Transverse colon (tissue), 4 donors: ENCODE results near the gene PRLR. TPM values are rescaled to one million over a fixed set of nuclear protein-coding genes. Genes with fewer than 3 reads are reported as not detected.

Source experiments
- DNase-seq: peaks from one replicate; pipeline ENCODE4 v3.0.0-alpha.2; 2019
- H3K27ac ChIP-seq, 4 donors: fragments of 200-600 bp; sonication (generic); 2 replicates each; pipeline ENCODE4 v1.5.1; 2016 to 2018; ENCODE audit warnings: inconsistent platforms in 4 of 4
- H3K27me3 ChIP-seq: fragments of 200-600 bp; sonication (generic); 2 replicates; pipeline ENCODE4 v1.5.1; 2017; ENCODE audit warnings: inconsistent platforms
- H3K36me3 ChIP-seq, 4 donors: fragments of 200-600 bp; sonication (generic); 2 replicates each; pipeline ENCODE4 v1.5.1; 2017 to 2019; ENCODE audit warnings: inconsistent platforms in 4 of 4
- H3K4me1 ChIP-seq, 4 donors: fragments of 200-600 bp; sonication (generic); 2 replicates each; pipeline ENCODE4 v1.5.1; 2017 to 2020; ENCODE audit warnings: inconsistent platforms in 4 of 4
- H3K4me3 ChIP-seq, 4 donors: fragments of 200-600 bp; sonication (generic); 1 replicate in 1 of 4; 2 replicates in 3 of 4; pipeline versions ENCODE4 v1.5.1 to v1.6.1; 2017 to 2019; ENCODE audit warnings: inconsistent platforms in 4 of 4
- H3K9me3 ChIP-seq, 2 donors: fragments of 200-600 bp; sonication (generic); 2 replicates each; pipeline ENCODE4 v1.5.1; 2017 to 2019; ENCODE audit warnings: inconsistent platforms in 2 of 2
- EP300 ChIP-seq: sonication (generic); formaldehyde crosslinking; IDR thresholded peaks from one replicate; pipeline ENCODE4 v1.6.1; 2017; ENCODE audit warnings: antibody characterized with exemption, low read depth
- POLR2A ChIP-seq: fragments of 450-650 bp; IDR thresholded peaks from one replicate; pipeline ENCODE4 v1.6.1; 2016; ENCODE audit warnings: antibody characterized with exemption, mild to moderate bottlenecking, moderate library complexity
- POLR2AphosphoS5 ChIP-seq, 3 donors: sonication (generic); formaldehyde crosslinking; IDR thresholded peaks; one replicate each; pipeline ENCODE4 v1.6.1; 2016; ENCODE audit warnings: antibody characterized with exemption in 3 of 3
- WGBS, 2 donors: methylation state at CpG; one replicate each; pipeline ENCODE4 v1.1.5; 2018; ENCODE audit warnings: low coverage in 1 of 2; 5-methylcytosine and 5-hydroxymethylcytosine counted together
- in situ Hi-C, 4 donors: fragments of 200-750 bp; cut with MboI; loops; one replicate each; pipeline versions ENCODE4 v1.15.0 to v1.15.1; 2017; ENCODE audit warnings: low sequenced_read_pairs in 3 of 4, low pct_ligation_motif_present in 1 of 4, low pct_unique_long_range_greater_than_20kb in 1 of 4
- intact Hi-C: fragments of 100-400 bp; cut with DNase I; formaldehyde crosslinking; loops from one replicate; pipeline ENCODE4 v1.15.1; 2023; ENCODE audit warnings: low total_unique reads
- total RNA-seq, 4 donors: library from RNA; depleted of rRNA; stranded (reverse); fragments of >200 nt; gene quantifications; one replicate each; pipeline ENCODE4 v1.1.0, GENCODE V29; 2016
- TF ChIP-seq, protein P1 (sequence below), 5 experiments: fragments of 200-600 bp in 3 of 5; fragments of 450-650 bp in 2 of 5; sonication (generic) in 3 of 5; IDR thresholded peaks; 1 replicate in 2 of 5; 2 replicates in 3 of 5; pipeline ENCODE4 v1.5.1; 2016 to 2017; ENCODE audit warnings: antibody characterized with exemption in 5 of 5, inconsistent platforms in 3 of 5, mild to moderate bottlenecking in 2 of 5, moderate library complexity in 1 of 5

Gene PRLR
- total RNA-seq, 4 donors from 2014 or later: 4.9 to 19.8 (median 13.0) TPM

DNA sequence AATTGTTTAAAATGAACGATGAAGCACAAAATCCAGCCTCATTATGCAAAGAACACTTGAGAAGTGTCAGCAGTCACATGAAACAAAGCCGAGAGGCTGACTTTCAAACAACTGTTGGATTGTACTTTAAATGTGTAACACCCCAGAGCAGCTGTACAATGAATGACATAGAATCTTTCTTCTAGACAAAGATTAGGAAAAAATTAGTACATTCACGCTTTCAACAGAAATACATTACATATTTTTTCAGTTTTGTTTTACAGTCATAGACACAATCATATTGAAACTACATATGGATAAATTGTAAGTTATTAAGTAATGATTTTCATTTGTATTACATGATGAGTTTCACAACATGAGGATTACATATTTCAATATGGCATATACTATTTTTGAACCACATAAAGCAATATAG, 171.9 kb downstream of the PRLR start:
- intact Hi-C loops: no loop called here
- Histone ChIP-seq H3K9me3 (no peaks in the 10 kb centered on the region), H3K4me3 (no peak overlapping the region), H3K36me3 (no peaks in the 10 kb centered on the region), H3K27me3 (no peaks in the 10 kb centered on the region), H3K4me1 (no peaks in the 10 kb centered on the region), H3K27ac (no peak overlapping the region)
- no peak for TF ChIP-seq POLR2AphosphoS5 (IDR thresholded peaks at IDR 0.05)
- no peak for TF ChIP-seq EP300
- TF ChIP-seq, protein P1, sequence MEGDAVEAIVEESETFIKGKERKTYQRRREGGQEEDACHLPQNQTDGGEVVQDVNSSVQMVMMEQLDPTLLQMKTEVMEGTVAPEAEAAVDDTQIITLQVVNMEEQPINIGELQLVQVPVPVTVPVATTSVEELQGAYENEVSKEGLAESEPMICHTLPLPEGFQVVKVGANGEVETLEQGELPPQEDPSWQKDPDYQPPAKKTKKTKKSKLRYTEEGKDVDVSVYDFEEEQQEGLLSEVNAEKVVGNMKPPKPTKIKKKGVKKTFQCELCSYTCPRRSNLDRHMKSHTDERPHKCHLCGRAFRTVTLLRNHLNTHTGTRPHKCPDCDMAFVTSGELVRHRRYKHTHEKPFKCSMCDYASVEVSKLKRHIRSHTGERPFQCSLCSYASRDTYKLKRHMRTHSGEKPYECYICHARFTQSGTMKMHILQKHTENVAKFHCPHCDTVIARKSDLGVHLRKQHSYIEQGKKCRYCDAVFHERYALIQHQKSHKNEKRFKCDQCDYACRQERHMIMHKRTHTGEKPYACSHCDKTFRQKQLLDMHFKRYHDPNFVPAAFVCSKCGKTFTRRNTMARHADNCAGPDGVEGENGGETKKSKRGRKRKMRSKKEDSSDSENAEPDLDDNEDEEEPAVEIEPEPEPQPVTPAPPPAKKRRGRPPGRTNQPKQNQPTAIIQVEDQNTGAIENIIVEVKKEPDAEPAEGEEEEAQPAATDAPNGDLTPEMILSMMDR (IDR thresholded peaks at IDR 0.05): no peak
- TF ChIP-seq POLR2A: no peak
- in situ Hi-C loops: no loop called here
- 59 to 82% methylated on average over 3 of the region's 3 CpGs for WGBS, 2 donors
- no peak for DNase-seq

DNA sequence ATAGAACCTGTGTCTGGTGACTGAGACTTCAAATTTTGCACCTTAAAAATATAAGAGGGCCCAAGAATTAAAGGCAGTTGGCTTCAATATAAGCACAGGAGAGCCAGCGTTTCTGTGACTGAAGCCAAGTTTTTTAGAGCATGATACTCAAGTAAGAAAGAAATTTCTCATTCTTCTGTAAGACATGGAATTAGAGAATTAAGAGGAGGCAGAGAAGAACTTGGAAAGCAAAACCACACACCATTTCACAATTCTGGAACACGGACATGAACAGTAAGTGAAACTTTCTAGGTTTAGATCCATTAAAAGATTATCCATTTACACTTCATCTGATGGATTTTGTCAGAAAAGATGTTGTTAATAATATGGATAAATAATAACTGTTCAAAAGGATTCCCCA, 173.6 kb downstream of the PRLR start:
- Histone ChIP-seq H3K27me3 (no peaks in the 10 kb centered on the region), H3K36me3 (no peaks in the 10 kb centered on the region), H3K4me1 (no peaks in the 10 kb centered on the region), H3K27ac (no peak overlapping the region), H3K4me3 (no peak overlapping the region), H3K9me3 (no peaks in the 10 kb centered on the region)
- 63 to 69% methylated on average over 2 of the region's 2 CpGs for WGBS, 2 donors
- no peak for DNase-seq
- TF ChIP-seq EP300 (no peak), POLR2A (no peak), POLR2AphosphoS5 (IDR thresholded peaks at IDR 0.05) (no peak)
- TF ChIP-seq, protein P1 (IDR thresholded peaks at IDR 0.05): no peak
- in situ Hi-C loops (no loop called here), intact Hi-C loops (no loop called here)

DNA sequence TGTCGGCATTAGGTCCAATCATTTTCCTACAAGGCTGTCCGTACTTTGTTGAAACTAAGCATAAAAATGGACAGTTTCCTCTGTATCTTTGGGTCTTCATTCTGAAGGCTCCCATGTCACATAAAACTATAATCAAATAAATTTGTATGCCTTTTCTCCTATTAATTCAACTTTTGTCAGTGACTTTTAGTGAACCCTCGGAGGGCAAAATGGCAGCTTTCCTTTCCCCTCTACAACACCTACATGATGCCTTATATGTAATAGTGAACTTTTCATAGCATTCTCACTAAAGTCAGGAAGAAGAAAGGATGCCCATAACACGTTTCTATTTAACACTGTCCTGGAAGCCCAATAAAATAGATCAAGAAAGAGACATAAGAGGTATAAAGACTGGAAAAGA, 177.4 kb downstream of the PRLR start:
- no peak overlapping the region for H3K4me3 ChIP-seq
- no peaks in the 10 kb centered on the region for H3K36me3 ChIP-seq
- no peak overlapping the region for H3K27ac ChIP-seq
- no peaks in the 10 kb centered on the region for H3K27me3 ChIP-seq
- intact Hi-C loops (no loop called here), in situ Hi-C loops (no loop called here)
- TF ChIP-seq POLR2AphosphoS5 (IDR thresholded peaks at IDR 0.05) (no peak), POLR2A (no peak)
- TF ChIP-seq, protein P1 (IDR thresholded peaks at IDR 0.05): no peak
- no peaks in the 10 kb centered on the region for H3K4me1 ChIP-seq
- 83 to 89% methylated on average over 4 of the region's 4 CpGs for WGBS, 2 donors
- DNase-seq: no peak
- H3K9me3 ChIP-seq: no peaks in the 10 kb centered on the region

GRCh38 chr5:35050541-35051126, 179.7 kb downstream of the PRLR start:
- Histone ChIP-seq H3K27ac (no peak overlapping the region), H3K27me3 (no peaks in the 10 kb centered on the region), H3K4me3 (no peak overlapping the region), H3K4me1 (no peaks in the 10 kb centered on the region), H3K36me3 (no peaks in the 10 kb centered on the region), H3K9me3 (no peaks in the 10 kb centered on the region)
- 74% methylated on average over 3 of the region's 3 CpGs for WGBS, 2 donors
- intact Hi-C loops: no loop called here
- no peak for TF ChIP-seq POLR2A
- TF ChIP-seq EP300: no peak
- TF ChIP-seq, protein P1 (IDR thresholded peaks at IDR 0.05): no peak
- no peak for TF ChIP-seq POLR2AphosphoS5 (IDR thresholded peaks at IDR 0.05)
- no peak for DNase-seq
- in situ Hi-C loops: no loop called here
